IMR-90 (cell line): Measurements from ENCODE around the gene EPHA10. TPM values are rescaled to one million over a fixed set of nuclear protein-coding genes. Genes with fewer than 3 reads are reported as not detected.

Source experiments
- ATAC-seq: fragments of 200-7000 bp; cut with Tn5 transposase; 2 replicates; pipeline ENCODE4 v1.9.1; 2020; ENCODE audit warnings: low read depth, mild to moderate bottlenecking, moderate library complexity
- BruUV-seq: library from RNA; stranded (reverse); fragments of 400-500 nt; replicated peaks from 2 replicates; lab custom pipeline; 2021; lab: Mats Ljungman, UMichigan
- CTCF ChIA-PET: fragments of 300-600 bp; formaldehyde crosslinking; extraction: SDS; loops from one replicate; lab custom pipeline; 2021; ENCODE audit warnings: antibody characterized with exemption; lab: Yijun Ruan, JAX
- POLR2A ChIA-PET: fragments of 300-600 bp; sonication (Branson Sonifier 250); formaldehyde crosslinking; loops from one replicate; lab custom pipeline; 2022; ENCODE audit warnings: antibody characterized with exemption; ENCODE audit not compliant: unreplicated experiment; lab: Charles Lee
- DNase-seq: peaks from one replicate; pipeline ENCODE4 v3.0.0; 2013
- H2AFZ ChIP-seq: replicated peaks from 2 replicates; pipeline ENCODE3; 2013; ENCODE audit warnings: low read length, mild to moderate bottlenecking; ENCODE audit not compliant: poor library complexity
- H2AK5ac ChIP-seq: 2 replicates; pipeline ENCODE4 v1.6.1; 2013; ENCODE audit warnings: low read depth, low read length, inconsistent platforms
- H2AK9ac ChIP-seq: replicated peaks from 2 replicates; pipeline ENCODE3; 2013; ENCODE audit warnings: mild to moderate bottlenecking, low read depth, low read length, moderate library complexity; ENCODE audit not compliant: poor library complexity
- H2BK120ac ChIP-seq: 2 replicates; pipeline ENCODE4 v1.6.1; 2013; ENCODE audit warnings: low read depth, low read length, inconsistent platforms
- H2BK15ac ChIP-seq: 3 replicates; pipeline ENCODE4 v1.6.1; 2013; ENCODE audit warnings: low read depth, low read length, inconsistent platforms
- H2BK20ac ChIP-seq: 2 replicates; pipeline ENCODE4 v1.6.1; 2013; ENCODE audit warnings: low read depth, mild to moderate bottlenecking, inconsistent platforms, low read length, moderate library complexity
- H2BK5ac ChIP-seq: 2 replicates; pipeline ENCODE4 v1.6.1; 2013; ENCODE audit warnings: mild to moderate bottlenecking, low read depth, low read length, inconsistent platforms; ENCODE audit not compliant: poor library complexity, severe bottlenecking
- H3K14ac ChIP-seq: replicated peaks from 2 replicates; pipeline ENCODE4 v1.6.1; 2013; ENCODE audit warnings: low read depth, low read length, inconsistent platforms
- H3K18ac ChIP-seq: 2 replicates; pipeline ENCODE4 v1.6.1; 2013; ENCODE audit warnings: low read depth, low read length, control low read depth
- H3K23ac ChIP-seq: 2 replicates; pipeline ENCODE4 v1.6.1; 2013; ENCODE audit warnings: low read depth, low read length, inconsistent platforms
- H3K27ac ChIP-seq: 2 replicates; pipeline ENCODE4 v1.5.1; 2013; ENCODE audit warnings: mild to moderate bottlenecking, control low read depth, low read length; ENCODE audit not compliant: insufficient read depth
- H3K27me3 ChIP-seq: 2 replicates; pipeline ENCODE4 v1.6.1; 2013; ENCODE audit warnings: low read length; ENCODE audit not compliant: control insufficient read depth, insufficient read depth
- H3K36me3 ChIP-seq: 2 replicates; pipeline ENCODE4 v1.6.1; 2013; ENCODE audit warnings: low read length, mixed read lengths; ENCODE audit not compliant: control insufficient read depth, insufficient read depth
- H3K4ac ChIP-seq: 2 replicates; pipeline ENCODE4 v1.6.1; 2013; ENCODE audit warnings: low read depth, low read length, inconsistent platforms
- H3K4me1 ChIP-seq: 2 replicates; pipeline ENCODE4 v1.6.1; 2013; ENCODE audit warnings: low read length, mixed read lengths; ENCODE audit not compliant: control insufficient read depth, insufficient read depth
- H3K4me2 ChIP-seq: 2 replicates; pipeline ENCODE4 v1.6.1; 2013; ENCODE audit warnings: low read depth, mild to moderate bottlenecking, control low read depth, low read length, moderate library complexity
- H3K4me3 ChIP-seq: 2 replicates; pipeline ENCODE4 v1.5.1; 2013; ENCODE audit warnings: low read depth, mild to moderate bottlenecking, control low read depth, low read length, moderate library complexity; ENCODE audit not compliant: insufficient read depth
- H3K56ac ChIP-seq: 2 replicates; pipeline ENCODE4 v1.6.1; 2013; ENCODE audit warnings: low read length, inconsistent platforms; ENCODE audit not compliant: insufficient read depth; ENCODE audit errors: extremely low read depth
- H3K79me1 ChIP-seq, 2 experiments: 2 replicates each; pipeline ENCODE4 v1.6.1; 2013; ENCODE audit warnings: low read length in 2 of 2, inconsistent platforms in 1 of 2, low read depth in 1 of 2
- H3K9ac ChIP-seq: 2 replicates; pipeline ENCODE4 v1.6.1; 2013; ENCODE audit warnings: low read depth, low read length, control low read depth
- H3K9me1 ChIP-seq: 2 replicates; pipeline ENCODE4 v1.6.1; 2013; ENCODE audit warnings: low read length, inconsistent platforms; ENCODE audit not compliant: insufficient read depth
- H3K9me3 ChIP-seq: 2 replicates; pipeline ENCODE4 v1.6.1; 2013; ENCODE audit warnings: low read length; ENCODE audit not compliant: control insufficient read depth, insufficient read depth
- H4K20me1 ChIP-seq: 2 replicates; pipeline ENCODE4 v1.6.1; 2013; ENCODE audit warnings: low read length, inconsistent platforms; ENCODE audit not compliant: insufficient read depth
- H4K5ac ChIP-seq: 2 replicates; pipeline ENCODE4 v1.6.1; 2013; ENCODE audit warnings: mild to moderate bottlenecking, low read depth, low read length, control low read depth
- H4K8ac ChIP-seq, 2 experiments: 2 replicates each; pipeline ENCODE4 v1.6.1; 2013; ENCODE audit warnings: low read depth in 2 of 2, low read length in 2 of 2, control low read depth in 1 of 2, inconsistent platforms in 1 of 2
- H4K91ac ChIP-seq: 2 replicates; pipeline ENCODE4 v1.6.1; 2013; ENCODE audit warnings: low read depth, low read length, inconsistent platforms; ENCODE audit not compliant: insufficient read depth
- BHLHE40 ChIP-seq: fragments of 150-350 bp; IDR thresholded peaks from 2 replicates; pipeline ENCODE4 v1.6.1; 2016; ENCODE audit warnings: mild to moderate bottlenecking, low read depth, low read length
- CEBPB ChIP-seq: IDR thresholded peaks from 2 replicates; pipeline ENCODE4 v1.6.1; 2012; ENCODE audit warnings: low read depth, low read length, improper control_type of control experiment
- CTCF ChIP-seq: conservative IDR thresholded peaks from 2 replicates; pipeline ENCODE4 v1.5.1; 2012; ENCODE audit warnings: mild to moderate bottlenecking, low read depth, low read length, improper control_type of control experiment
- FOS ChIP-seq: fragments of 150-350 bp; IDR thresholded peaks from 2 replicates; pipeline ENCODE4 v1.6.1; 2016; ENCODE audit warnings: low read depth, low read length
- MAFK ChIP-seq: IDR thresholded peaks from 2 replicates; pipeline ENCODE4 v1.6.1; 2012; ENCODE audit warnings: low read depth, low read length, improper control_type of control experiment
- NFE2L2 ChIP-seq: fragments of 150-350 bp; IDR thresholded peaks from 2 replicates; pipeline ENCODE4 v1.6.1; 2016; ENCODE audit warnings: low read depth, mild to moderate bottlenecking, low read length
- POLR2A ChIP-seq: IDR thresholded peaks from 2 replicates; pipeline ENCODE4 v1.6.1; 2012; ENCODE audit warnings: mild to moderate bottlenecking, low read depth, low read length
- RAD21 ChIP-seq: IDR thresholded peaks from 2 replicates; pipeline ENCODE4 v1.6.1; 2012; ENCODE audit warnings: low read length, improper control_type of control experiment
- RFX5 ChIP-seq: IDR thresholded peaks from 2 replicates; pipeline ENCODE4 v1.8.0; 2012; ENCODE audit warnings: low read depth, mild to moderate bottlenecking, low read length, moderate library complexity
- SMC3 ChIP-seq: fragments of 150-350 bp; IDR thresholded peaks from 2 replicates; pipeline ENCODE4 v1.6.1; 2016; ENCODE audit warnings: low read depth, mild to moderate bottlenecking, antibody characterized with exemption, low read length, moderate library complexity
- WGBS, 2 experiments: methylation state at CpG; one replicate each; pipeline versions ENCODE4 v1.1.5 to v1.1.7; 2013; ENCODE audit warnings: missing lambda C conversion rate in 2 of 2; ENCODE audit not compliant: insufficient read length in 1 of 2; ENCODE audit errors: extremely low coverage in 2 of 2; 5-methylcytosine and 5-hydroxymethylcytosine counted together
- dilution Hi-C: fragments of 300-500 bp; cut with HindIII; formaldehyde crosslinking; loops from one replicate; pipeline ENCODE4 v1.14.3; 2018; ENCODE audit warnings: low sequenced_read_pairs; ENCODE audit not compliant: unreplicated experiment
- in situ Hi-C: fragments of 300-500 bp; cut with MboI; formaldehyde crosslinking; loops from 3 replicates; pipeline ENCODE4 v1.14.3; 2019; ENCODE audit warnings: low sequenced_read_pairs, inconsistent platforms, mixed read lengths
- intact Hi-C: fragments of 100-400 bp; cut with micrococcal nuclease; formaldehyde crosslinking; loops from 2 replicates; pipeline ENCODE4 v1.10.0; 2022
- polyA plus RNA-seq, 3 experiments: library from polyadenylated mRNA; depleted of rRNA; stranded (reverse); fragments of >200 nt; gene quantifications; 2 replicates each; pipeline ENCODE4 v1.2.3, GENCODE V29; 2012; ENCODE audit warnings: low replicate concordance in 1 of 3
- total RNA-seq: library from RNA; depleted of rRNA; stranded (reverse); fragments of >200 nt; gene quantifications from 2 replicates; pipeline ENCODE4 v1.2.3, GENCODE V29; 2012

Gene EPHA10
- total and polyA plus RNA-seq, 2 of the 4 experiments (the other 2 are of a cell fraction), result not detected

- H2BK20ac ChIP-seq, result no peak overlapping the region
- no peak overlapping the region for H3K4me2 ChIP-seq
- no peak overlapping the region for H3K56ac ChIP-seq
- no peak overlapping the region for H2BK5ac ChIP-seq
- no peak overlapping the region for H2BK15ac ChIP-seq
- H3K79me1 ChIP-seq, result no peaks in the 10 kb centered on the region
- intact Hi-C loops, result no loop called here
- no peak overlapping the region for H4K8ac ChIP-seq
- no peak for TF ChIP-seq NFE2L2
- TF ChIP-seq SMC3, result no peak
- no peak for TF ChIP-seq CTCF
- TF ChIP-seq FOS, result no peak
- no peak for TF ChIP-seq MAFK
- no peak for TF ChIP-seq CEBPB
- no peak for TF ChIP-seq BHLHE40
- no peak for TF ChIP-seq RAD21
- TF ChIP-seq RFX5, result no peak
- TF ChIP-seq POLR2A, result no peak
- no peak overlapping the region for H2AK9ac ChIP-seq
- H3K36me3 ChIP-seq, result no peaks in the 10 kb centered on the region
- no peak overlapping the region for H2AFZ ChIP-seq
- H3K9me3 ChIP-seq, result no peaks in the 10 kb centered on the region
- no peak overlapping the region for H3K9ac ChIP-seq
- dilution Hi-C loops, result no loop called here
- no TSS peak for BruUV-seq
- peaks cover 19% of the 10 kb centered on the region for H3K27me3 ChIP-seq
- H3K9me1 ChIP-seq, result no peaks in the 10 kb centered on the region
- no peak overlapping the region for H3K4me3 ChIP-seq
- H4K5ac ChIP-seq, result no peak overlapping the region
- POLR2A ChIA-PET, result no interaction called here
- no peak overlapping the region for H3K14ac ChIP-seq
- CTCF ChIA-PET, result no interaction called here
- no peak overlapping the region for H3K18ac ChIP-seq
- H4K20me1 ChIP-seq, result peaks cover 3% of the 10 kb centered on the region; the same call in 1 of the 2 replicates
- in situ Hi-C loops, result no loop called here
- H4K91ac ChIP-seq, result no peak overlapping the region
- no peak for DNase-seq
- no peak overlapping the region for H3K23ac ChIP-seq
- no peak overlapping the region for H2AK5ac ChIP-seq
- no peak overlapping the region for H2BK120ac ChIP-seq
- H3K4ac ChIP-seq, result no peak overlapping the region
- 30% methylated on average over 18 of the region's 36 CpGs; no CpG with 5 or more reads in 1 of the 2 experiments for WGBS, 2 experiments
- no peak for ATAC-seq
- H3K4me1 ChIP-seq, result peaks cover 2% of the 10 kb centered on the region
- H3K27ac ChIP-seq, result no peak overlapping the region
Measured at GRCh38 chr1:37792943-37793686, 28.2 kb upstream of the EPHA10 start.
